Measurements from ENCODE around the gene MYBPC1.

MYBPC1 gene

GRCh38 chr12:101598483-101598882 lies 3.7 kb downstream of the MYBPC1 start (continued):
- TF ChIP-seq, protein P1, sequence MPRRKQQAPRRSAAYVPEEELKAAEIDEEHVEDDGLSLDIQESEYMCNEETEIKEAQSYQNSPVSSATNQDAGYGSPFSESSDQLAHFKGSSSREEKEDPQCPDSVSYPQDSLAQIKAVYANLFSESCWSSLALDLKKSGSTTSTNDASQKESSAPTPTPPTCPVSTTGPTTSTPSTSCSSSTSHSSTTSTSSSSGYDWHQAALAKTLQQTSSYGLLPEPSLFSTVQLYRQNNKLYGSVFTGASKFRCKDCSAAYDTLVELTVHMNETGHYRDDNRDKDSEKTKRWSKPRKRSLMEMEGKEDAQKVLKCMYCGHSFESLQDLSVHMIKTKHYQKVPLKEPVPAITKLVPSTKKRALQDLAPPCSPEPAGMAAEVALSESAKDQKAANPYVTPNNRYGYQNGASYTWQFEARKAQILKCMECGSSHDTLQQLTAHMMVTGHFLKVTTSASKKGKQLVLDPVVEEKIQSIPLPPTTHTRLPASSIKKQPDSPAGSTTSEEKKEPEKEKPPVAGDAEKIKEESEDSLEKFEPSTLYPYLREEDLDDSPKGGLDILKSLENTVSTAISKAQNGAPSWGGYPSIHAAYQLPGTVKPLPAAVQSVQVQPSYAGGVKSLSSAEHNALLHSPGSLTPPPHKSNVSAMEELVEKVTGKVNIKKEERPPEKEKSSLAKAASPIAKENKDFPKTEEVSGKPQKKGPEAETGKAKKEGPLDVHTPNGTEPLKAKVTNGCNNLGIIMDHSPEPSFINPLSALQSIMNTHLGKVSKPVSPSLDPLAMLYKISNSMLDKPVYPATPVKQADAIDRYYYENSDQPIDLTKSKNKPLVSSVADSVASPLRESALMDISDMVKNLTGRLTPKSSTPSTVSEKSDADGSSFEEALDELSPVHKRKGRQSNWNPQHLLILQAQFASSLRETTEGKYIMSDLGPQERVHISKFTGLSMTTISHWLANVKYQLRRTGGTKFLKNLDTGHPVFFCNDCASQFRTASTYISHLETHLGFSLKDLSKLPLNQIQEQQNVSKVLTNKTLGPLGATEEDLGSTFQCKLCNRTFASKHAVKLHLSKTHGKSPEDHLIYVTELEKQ (tag by site-specific recombination; IDR thresholded peaks at IDR 0.05; ENCODE audit: borderline replicate concordance), result no peak
- no peak for TF ChIP-seq ZNF292 (tag by site-specific recombination; IDR thresholded peaks at IDR 0.05; ENCODE audit: borderline replicate concordance, low read depth)
- no peak for TF ChIP-seq BCL11A (tag by site-specific recombination; IDR thresholded peaks at IDR 0.05; ENCODE audit: low read depth)
- no peak for TF ChIP-seq HOXA7 (CRISPR knock-in tag; IDR thresholded peaks at IDR 0.05; ENCODE audit: borderline replicate concordance)
- no peak for TF ChIP-seq PRDM4 (tag by site-specific recombination; IDR thresholded peaks at IDR 0.05)
- no peak for TF ChIP-seq KLF17 (tag by site-specific recombination; IDR thresholded peaks at IDR 0.05)
- TF ChIP-seq ZNF600 (tag by site-specific recombination; IDR thresholded peaks at IDR 0.05), result no peak
- no peak for TF ChIP-seq ZSCAN23 (tag by site-specific recombination; IDR thresholded peaks at IDR 0.05)
- TF ChIP-seq, protein P2, sequence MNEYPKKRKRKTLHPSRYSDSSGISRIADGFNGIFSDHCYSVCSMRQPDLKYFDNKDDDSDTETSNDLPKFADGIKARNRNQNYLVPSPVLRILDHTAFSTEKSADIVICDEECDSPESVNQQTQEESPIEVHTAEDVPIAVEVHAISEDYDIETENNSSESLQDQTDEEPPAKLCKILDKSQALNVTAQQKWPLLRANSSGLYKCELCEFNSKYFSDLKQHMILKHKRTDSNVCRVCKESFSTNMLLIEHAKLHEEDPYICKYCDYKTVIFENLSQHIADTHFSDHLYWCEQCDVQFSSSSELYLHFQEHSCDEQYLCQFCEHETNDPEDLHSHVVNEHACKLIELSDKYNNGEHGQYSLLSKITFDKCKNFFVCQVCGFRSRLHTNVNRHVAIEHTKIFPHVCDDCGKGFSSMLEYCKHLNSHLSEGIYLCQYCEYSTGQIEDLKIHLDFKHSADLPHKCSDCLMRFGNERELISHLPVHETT (tag by site-specific recombination; IDR thresholded peaks at IDR 0.05), result no peak
- TF ChIP-seq, protein P3, sequence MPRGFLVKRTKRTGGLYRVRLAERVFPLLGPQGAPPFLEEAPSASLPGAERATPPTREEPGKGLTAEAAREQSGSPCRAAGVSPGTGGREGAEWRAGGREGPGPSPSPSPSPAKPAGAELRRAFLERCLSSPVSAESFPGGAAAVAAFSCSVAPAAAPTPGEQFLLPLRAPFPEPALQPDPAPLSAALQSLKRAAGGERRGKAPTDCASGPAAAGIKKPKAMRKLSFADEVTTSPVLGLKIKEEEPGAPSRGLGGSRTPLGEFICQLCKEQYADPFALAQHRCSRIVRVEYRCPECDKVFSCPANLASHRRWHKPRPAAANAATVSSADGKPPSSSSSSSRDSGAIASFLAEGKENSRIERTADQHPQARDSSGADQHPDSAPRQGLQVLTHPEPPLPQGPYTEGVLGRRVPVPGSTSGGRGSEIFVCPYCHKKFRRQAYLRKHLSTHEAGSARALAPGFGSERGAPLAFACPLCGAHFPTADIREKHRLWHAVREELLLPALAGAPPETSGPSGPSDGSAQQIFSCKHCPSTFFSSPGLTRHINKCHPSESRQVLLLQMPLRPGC (tag by site-specific recombination; IDR thresholded peaks at IDR 0.05), result no peak
- TF ChIP-seq GLI4 (tag by site-specific recombination; IDR thresholded peaks at IDR 0.05), result no peak
- no peak for TF ChIP-seq ZNF768 (tag by site-specific recombination; IDR thresholded peaks at IDR 0.05)

DNA sequence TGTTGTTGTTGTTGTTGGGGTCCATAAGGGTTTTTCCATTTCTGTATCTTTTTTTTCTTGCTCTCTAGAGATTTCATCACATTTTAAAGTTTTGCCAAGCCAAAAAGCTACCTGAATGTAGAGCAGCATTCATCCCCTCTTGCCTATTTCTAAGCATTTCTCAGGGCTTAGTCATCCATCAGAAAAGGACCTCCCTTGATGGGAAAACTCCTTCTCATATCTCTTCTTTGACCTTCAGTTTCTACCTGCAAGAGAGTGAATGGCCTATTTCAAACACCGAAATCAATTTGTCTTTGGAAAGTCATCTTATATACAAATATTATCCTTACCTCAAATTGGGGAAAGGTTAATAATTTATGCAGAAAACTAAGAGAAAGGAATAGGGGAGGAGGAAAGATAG lies 4.5 kb downstream of the MYBPC1 start:
- Histone ChIP-seq H3K9me3 (ENCODE audit: control insufficient read depth, insufficient read depth, low read depth, low read length) (no peaks in the 10 kb centered on the region), H3K36me3 (ENCODE audit: control insufficient read depth in 2 of 2, insufficient read depth in 1 of 2, low read length in 2 of 2) (no peaks in the 10 kb centered on the region), H3K4me1 (ENCODE audit: control insufficient read depth, insufficient read depth, low read length) (peaks cover 15% of the 10 kb centered on the region), H3K4me3 (ENCODE audit: low read depth, low read length) (no peak overlapping the region), H3K27ac (ENCODE audit: extremely low read depth, low read depth, low read length) (no peak overlapping the region)
- ChIA-PET POLR2A (no interaction called here), CTCF (interaction anchor here (1.1 kb wide), 1 partner anchor 231 kb away, joined by 4 read pairs; no protein-coding TSS in a partner anchor)
- no peak for TF ChIP-seq ZNF394 (tag by site-specific recombination; IDR thresholded peaks at IDR 0.05; ENCODE audit: borderline replicate concordance)

Data from HEK293 (cell line).